Right renal pelvis (tissue), 4 donors: ENCODE results near the gene PSG6. TPM values are rescaled to one million over a fixed set of nuclear protein-coding genes. Genes with fewer than 3 reads are reported as not detected.
"Not testable (repeated sequence)": the region's sequence is repeated elsewhere in the genome, so short reads cannot be mapped to it uniquely, and the experiment has no call there.

Experiments used
- DNase-seq, 4 donors: peaks; one replicate each; pipeline ENCODE4 v3.0.0-alpha.2; 2013; ENCODE audit warnings: low read depth in 4 of 4, low spot score in 3 of 4, missing footprints in 1 of 4
- polyA plus RNA-seq, 4 donors: library from polyadenylated mRNA; unstranded; fragments of 120-200 nt; gene quantifications; one replicate each; pipeline ENCODE4 v1.2.1, GENCODE V29; 2013; ENCODE audit not compliant: insufficient read length in 4 of 4

PSG6 gene
- polyA plus RNA-seq, 4 donors, result 0.15 to 0.18 TPM; not detected in 2

- DNase-seq, result not testable (repeated sequence)
Measured at GRCh38 chr19:42856866-42857543, 60.7 kb downstream of the PSG6 start.

- not testable (repeated sequence) for DNase-seq
Measured at GRCh38 chr19:42854745-42855144, 62.9 kb downstream of the PSG6 start.

GRCh38 chr19:42853231-42853630 is 64.5 kb downstream of the PSG6 start:
- DNase-seq, result not testable (repeated sequence)

GRCh38 chr19:42852821-42853220 is 64.9 kb downstream of the PSG6 start:
- DNase-seq, result not testable (repeated sequence)

Other genes with a start within 250 kb of the PSG6 start
- gene PSG3, start 177.4 kb downstream of the PSG6 start, polyA plus RNA-seq, result under 1 TPM in 3 of 4 donors, not detected in 1; 0.13 to 0.53 (median 0.19) TPM
- gene PSG8, start 152.2 kb downstream of the PSG6 start, polyA plus RNA-seq, result under 1 TPM in 2 of 4 donors, not detected in 2; 0.03 to 0.17 TPM
- gene PSG1, start 38.2 kb downstream of the PSG6 start, polyA plus RNA-seq, result under 1 TPM in 2 of 4 donors, not detected in 2; 0.10 to 0.86 TPM
- not detected for gene PSG7, start 19.3 kb upstream of the PSG6 start, polyA plus RNA-seq
- gene PSG11, start 108.6 kb upstream of the PSG6 start, polyA plus RNA-seq, result under 1 TPM in 1 of 4 donors, not detected in 3; 0.08 TPM
- gene PSG2, start 164.8 kb upstream of the PSG6 start, polyA plus RNA-seq, result under 1 TPM in 2 of 4 donors, not detected in 2; 0.12 to 0.13 TPM